Ramos (cell line): ENCODE data around the gene CRACR2B.

Experiments used
- in situ Hi-C: fragments of 300-500 bp; cut with MboI; formaldehyde crosslinking; loops from one replicate; pipeline ENCODE4 v1.14.3; 2022; ENCODE audit warnings: low sequenced_read_pairs; ENCODE audit not compliant: unreplicated experiment

CRACR2B gene

DNA sequence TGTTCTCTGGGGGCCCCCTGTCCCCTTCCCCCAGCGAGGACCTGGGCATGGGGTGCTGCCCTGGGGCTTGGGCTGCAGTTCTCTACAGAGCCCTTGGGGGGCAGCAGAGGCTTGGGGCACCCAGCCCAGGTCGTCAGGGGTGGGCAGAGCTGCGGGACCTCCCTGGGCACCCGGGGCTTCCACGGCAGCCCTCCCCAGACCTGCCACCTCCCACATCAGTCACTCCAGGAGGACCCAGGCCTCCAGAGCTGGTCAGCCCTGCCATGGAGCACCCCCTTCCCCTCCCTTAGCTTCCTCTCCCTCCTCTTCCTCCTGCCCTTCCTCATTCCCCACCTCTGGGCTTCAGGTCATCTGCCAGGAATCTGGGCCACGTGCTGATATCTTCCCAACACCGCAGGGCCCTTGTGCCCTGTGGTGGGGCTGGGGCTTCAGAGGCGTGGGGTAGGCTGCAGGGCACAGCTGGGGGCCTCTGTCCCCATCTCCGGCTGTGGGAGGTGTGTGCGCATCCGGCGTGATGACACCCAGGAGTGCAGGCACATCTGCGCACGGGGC is 20.7 kb downstream of the CRACR2B start:
- in situ Hi-C loops = no loop called here

DNA sequence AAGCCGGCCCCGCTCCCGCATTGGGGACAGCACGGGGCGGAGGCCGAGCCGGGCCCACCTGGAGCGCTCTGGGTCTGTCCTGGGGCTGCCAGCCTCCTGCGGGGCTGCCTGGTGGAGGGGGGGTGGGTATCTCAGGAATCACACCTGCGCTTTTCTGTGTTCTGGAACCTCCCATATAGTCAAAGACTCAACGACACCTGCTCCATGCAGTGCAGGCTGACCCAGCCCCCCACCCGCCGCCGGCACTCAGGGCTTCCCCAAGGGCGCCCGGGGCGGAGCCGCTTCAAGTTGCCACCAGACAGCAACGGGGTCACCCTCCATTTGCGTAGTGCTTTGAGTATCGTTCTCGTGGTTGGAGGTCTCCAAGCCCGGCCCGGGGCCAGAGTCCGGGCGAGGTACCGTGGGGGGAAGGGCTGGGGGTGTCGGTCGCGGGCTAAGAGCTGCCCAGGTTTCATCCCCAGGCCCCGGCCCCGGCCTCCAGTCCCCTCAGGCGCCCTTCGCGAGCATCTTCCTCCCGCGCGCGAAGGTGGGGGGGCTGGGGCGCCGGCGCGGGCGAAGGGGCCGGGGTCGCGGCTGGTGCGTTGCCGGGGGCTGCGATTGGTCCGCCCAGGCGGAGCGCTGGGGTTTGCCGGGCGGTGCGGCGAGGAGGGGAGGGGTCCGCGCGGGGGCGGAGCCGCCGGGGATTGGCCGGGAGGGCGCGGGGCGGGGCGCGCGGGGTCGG is 21.5 kb downstream of the CRACR2B start:
- in situ Hi-C loops = no loop called here

DNA sequence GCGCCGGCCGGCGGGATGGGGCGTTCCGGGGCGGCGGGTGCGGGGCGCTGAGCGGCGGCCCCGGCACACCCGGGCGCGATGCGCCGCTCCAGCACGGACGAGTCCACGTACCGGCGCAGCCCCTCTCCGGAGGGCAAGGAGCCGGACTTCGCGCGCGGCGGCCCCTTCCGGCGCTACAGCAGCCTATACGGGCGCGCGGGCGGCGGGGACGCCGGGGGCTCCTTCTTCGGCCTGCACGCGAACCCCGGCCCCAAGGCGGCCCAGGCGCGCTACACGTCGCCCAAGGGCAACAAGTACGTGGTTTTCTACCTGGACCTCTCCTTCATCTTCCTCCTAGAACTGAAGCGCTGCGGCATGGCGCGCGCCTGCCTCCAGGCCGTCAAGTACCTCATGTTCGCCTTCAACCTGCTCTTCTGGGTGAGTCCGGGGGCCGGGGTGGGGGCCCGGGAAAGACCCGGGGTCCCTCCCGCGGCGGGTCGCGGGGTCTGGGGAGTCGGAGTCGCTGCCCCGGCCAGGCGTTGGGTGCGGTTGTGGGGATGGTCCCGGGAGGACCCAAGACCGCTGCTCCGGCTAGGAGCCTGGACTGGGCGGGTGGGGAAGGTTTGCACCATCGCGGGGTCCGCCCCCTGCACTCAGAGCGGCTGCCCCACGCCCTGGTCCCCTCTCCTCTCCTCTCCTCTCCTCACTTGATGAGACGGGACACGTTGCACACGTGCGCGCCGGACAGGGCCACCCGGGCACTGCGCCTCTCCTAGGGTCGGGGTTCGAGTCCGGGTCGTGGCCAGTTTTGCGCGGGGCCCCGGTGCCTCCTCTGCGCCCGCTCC is 22.4 kb downstream of the CRACR2B start:
- in situ Hi-C loops = loop anchor here (5.0 kb wide), 1 partner anchor 202 kb away; no protein-coding TSS in a partner anchor

- in situ Hi-C loops = loop anchor here (5.0 kb wide), 1 partner anchor 201 kb away; no protein-coding TSS in a partner anchor
Observed at GRCh38 chr11:850775-851763, 23.4 kb downstream of the CRACR2B start.

GRCh38 chr11:852762-853161 is 25.0 kb downstream of the CRACR2B start:
- in situ Hi-C loops = loop anchor here (5.0 kb wide), 1 partner anchor 200 kb away; no protein-coding TSS in a partner anchor

GRCh38 chr11:853682-854448 is 26.1 kb downstream of the CRACR2B start:
- in situ Hi-C loops = loop anchor here (5.0 kb wide), 1 partner anchor 198 kb away; no protein-coding TSS in a partner anchor

GRCh38 chr11:854601-855329 is 27.0 kb downstream of the CRACR2B start:
- in situ Hi-C loops = loop anchor here (5.0 kb wide), 1 partner anchor 198 kb away; no protein-coding TSS in a partner anchor

GRCh38 chr11:855330-855674 is 27.6 kb downstream of the CRACR2B start:
- in situ Hi-C loops = no loop called here

- in situ Hi-C loops = no loop called here
Observed at GRCh38 chr11:855796-856195, 28.1 kb downstream of the CRACR2B start.

DNA sequence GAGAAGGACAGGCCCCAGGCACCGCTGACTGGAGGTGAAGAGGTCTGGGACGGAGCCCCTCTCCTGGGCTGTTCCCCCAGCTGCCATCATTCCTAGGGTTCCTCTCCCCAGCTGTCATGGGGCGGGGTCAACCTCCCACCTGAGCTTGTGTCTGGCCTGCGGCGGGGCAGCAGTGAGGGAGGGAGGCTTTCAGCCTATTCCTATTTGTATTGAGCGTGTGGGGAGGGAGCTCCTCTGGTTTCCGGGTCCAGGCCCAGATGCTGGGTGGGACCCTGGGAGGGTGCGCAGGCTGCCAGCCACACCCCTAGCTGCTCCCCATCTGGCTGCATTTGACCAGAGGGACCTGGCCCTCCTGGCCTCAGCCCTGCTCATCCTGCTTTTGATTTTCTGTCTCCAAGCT is 28.7 kb downstream of the CRACR2B start:
- in situ Hi-C loops = no loop called here

DNA sequence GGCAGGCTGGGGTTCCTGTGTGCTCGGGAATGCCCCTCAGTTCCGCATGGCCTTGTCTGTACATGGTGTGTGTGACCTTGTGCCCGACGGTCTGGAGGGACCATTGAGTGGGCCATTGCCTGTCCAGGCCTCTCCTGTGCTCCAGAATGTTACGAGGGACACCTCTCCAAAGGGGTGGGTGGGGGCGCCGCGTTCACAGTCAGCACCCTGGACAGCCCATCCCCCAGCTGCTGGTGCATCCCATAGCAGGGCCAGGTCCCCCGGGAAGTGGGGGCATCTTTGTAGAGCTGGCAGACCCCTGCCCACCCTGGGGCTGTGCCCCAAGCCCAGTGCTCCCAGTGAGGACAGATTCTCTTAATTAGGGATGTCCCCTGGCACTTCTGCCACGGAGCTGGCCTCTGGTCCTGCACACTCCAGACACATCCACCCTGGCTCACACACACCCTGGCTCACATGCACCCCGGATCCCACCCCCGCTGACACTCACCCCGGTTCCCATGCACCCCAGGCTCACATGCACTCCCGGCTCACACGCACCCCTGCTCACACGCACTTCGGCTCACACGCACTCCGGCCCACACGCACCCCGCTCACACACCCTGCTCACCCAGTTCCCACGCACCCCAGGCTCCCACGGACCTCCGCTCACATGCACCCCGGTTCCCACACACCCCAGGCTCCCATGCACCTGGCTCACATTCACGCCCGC is 30.5 kb downstream of the CRACR2B start:
- in situ Hi-C loops = no loop called here

GRCh38 chr11:858762-859339 is 31.1 kb downstream of the CRACR2B start:
- in situ Hi-C loops = no loop called here

- in situ Hi-C loops = no loop called here
Observed at GRCh38 chr11:859394-860131, 31.8 kb downstream of the CRACR2B start.

DNA sequence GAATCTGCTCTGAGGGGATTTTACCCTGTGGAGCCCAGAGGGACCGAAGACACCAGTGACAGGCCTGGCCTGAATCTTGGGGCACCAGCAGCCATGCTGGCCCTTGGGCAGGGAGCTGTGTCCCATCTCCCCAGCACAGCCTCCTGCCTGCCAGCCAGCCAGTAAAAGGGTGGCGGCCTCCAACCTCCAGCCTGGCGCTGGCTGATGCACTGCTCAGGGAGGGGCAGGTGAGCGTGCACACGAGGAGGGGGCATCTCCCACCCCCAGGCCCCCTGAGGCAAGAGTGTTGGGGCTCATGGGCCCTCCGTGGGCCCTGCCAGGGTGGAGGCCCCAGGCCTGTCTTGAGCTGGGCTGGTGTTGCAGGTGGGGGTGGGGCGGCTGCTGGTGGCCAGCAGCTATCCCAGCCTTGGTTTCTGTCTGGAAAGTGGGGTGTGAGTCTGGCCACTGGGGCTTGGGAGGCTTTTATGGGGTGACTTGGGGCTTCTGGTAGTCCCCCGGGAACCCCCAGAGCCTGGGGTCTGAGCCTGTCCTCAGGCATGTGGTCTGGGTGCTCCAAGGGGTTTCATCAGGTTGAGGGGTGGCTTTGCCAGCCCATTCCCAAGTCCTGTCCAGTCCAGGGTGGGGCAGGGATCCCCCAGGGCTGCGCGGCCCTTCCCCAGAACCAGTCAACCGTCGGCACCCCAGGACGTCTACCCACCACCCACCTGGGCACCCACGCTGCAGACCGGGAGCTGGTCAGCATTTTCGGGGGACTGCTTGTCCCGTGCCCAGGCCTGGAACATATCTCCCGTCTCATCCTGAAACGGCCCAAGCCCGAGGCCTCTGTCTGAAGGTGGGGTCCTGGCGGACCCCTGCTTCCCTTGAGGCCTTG is 32.8 kb downstream of the CRACR2B start:
- in situ Hi-C loops = no loop called here

GRCh38 chr11:861105-861479 is 33.4 kb downstream of the CRACR2B start:
- in situ Hi-C loops = no loop called here

GRCh38 chr11:862081-862661 is 34.5 kb downstream of the CRACR2B start:
- in situ Hi-C loops = no loop called here
